GM21576 (cell line): ENCODE measurements around the gene RYR2.
"Not testable (repeated sequence)": the region's sequence is repeated elsewhere in the genome, so short reads cannot be mapped to it uniquely, and the experiment has no call there.

Experiments used
- ATAC-seq: cut with Tn5 transposase; IDR thresholded peaks from one replicate; pipeline ENCODE4 v1.9.1; 2021; ENCODE audit warnings: mild to moderate bottlenecking, moderate library complexity; ENCODE audit not compliant: unreplicated experiment

Gene RYR2

DNA sequence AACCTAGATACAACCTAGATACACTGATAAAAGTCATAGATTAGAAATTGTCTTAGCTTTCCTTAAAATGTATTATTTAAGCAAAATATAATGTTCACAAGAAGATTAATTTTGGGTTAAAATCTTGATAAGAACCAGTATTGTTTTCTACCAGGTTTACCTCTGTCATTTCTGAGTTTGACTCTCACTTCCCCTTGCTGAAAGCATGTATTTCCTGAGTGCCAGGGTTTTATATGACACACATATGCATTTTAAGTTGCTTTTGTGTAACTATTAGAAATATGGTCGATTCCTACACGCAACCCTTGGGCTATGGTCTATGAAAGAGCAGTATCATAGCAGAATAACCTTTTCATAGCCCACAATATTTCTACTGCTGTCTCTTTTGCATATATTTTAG lies 497.1 kb downstream of the RYR2 start:
- ATAC-seq: no peak

DNA sequence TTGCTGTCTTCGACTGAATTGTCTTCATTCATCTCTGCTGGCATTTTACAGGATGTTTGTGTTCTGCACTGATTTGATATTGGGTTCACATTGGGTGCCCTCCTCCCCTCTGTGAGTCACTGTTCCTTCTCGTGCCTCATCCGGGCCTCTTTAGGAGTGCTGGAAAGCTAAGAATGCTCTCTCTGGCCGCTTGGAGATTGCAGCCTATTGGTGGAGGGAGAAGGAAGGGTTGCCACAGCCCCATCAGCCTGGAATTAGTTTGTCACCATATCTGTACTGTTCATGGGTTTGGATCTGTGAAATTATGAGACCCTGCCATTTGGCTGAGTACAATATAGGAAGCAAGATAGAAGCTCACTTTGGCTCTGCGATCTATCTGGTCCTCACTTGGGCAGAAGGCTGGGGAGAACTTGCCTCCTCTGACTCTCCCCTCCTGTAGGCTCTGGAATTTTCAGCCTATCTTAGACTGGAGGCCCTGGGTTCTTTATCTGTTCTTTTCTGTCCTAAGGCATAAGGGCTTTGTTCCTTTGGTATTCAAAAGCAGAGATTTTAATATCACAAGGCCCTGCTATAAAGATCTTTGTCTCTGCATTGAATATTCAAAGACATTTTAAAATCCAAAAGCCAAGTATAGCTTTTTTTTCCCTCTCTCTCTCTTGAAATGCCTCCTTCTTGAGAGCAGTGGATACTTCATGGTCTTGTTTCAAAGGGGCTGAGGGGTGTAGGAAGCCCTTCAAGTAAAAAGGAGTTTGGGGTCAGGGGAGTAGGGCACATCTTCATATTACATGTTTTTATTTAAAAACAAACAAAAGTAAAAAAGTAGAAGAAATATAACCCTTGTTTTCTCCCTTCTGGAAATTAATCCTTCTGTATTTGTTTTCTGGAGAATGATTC lies 500.8 kb downstream of the RYR2 start:
- no peak for ATAC-seq

DNA sequence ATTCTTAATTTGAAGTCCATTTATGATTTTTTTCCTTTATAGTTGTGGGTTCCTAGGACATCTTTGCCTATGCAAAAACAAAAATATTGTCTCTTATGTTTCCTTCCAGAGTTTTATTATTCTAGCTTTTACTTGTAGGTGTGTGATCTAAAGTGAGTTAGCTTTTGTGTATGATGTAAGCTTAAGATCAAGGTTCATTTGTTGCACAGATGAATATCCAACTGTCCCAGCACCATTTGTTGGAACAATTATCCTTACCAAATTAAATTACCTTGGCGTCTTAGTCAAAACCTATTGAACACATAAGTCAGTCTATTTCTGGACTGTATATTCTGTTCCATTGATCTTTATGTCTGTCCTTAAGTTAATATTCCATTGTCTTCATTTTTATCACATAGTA lies 511.1 kb downstream of the RYR2 start:
- no peak for ATAC-seq

DNA sequence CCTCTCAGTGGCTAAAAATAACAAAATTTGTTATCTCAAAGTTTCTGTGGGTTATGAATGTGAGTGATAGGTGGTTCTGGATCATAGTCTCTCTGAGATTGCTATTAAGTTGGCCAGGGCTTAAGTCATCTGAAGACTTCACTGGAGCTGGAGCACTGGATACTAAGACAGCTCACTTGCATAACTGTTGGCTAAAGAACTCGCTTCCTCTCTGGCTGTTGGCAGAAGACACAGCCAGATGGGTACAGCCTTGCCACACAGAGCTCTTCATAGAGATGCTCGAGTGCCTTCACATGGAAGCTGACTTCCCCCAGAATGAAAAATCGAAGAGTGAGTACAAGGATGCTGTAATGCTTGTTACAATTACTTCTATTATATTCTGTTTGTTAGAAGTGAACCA lies 514.9 kb downstream of the RYR2 start:
- ATAC-seq: no peak

DNA sequence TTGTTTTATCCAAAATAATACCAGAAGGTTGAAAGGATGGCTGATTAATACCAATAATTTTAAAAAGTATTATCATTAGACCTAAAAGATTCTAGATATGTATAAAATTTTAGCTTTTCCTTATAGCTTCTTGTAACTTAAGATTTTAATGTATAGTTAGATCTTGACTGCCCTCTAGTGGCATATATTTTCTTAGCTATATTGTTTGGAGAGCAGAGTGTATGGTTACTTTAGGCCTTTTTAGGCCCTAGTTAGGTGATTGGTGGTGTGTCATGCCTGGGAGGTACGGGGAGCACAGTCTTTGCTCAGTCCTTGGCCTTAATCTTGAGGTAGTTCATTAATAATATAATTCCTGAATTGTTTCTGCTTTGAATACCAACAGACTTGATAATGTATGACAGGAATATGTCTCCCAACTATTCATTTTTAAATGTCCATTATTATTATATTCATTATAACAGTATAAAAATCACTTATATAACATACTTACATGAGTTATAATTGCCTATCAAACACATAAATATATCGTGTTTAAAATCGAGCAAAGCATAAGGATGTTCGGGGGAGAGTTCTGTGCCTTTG lies 520.3 kb downstream of the RYR2 start:
- ATAC-seq: peak; percentile 83

GRCh38 chr1:237565236-237565635 lies 523.3 kb downstream of the RYR2 start:
- no peak for ATAC-seq

DNA sequence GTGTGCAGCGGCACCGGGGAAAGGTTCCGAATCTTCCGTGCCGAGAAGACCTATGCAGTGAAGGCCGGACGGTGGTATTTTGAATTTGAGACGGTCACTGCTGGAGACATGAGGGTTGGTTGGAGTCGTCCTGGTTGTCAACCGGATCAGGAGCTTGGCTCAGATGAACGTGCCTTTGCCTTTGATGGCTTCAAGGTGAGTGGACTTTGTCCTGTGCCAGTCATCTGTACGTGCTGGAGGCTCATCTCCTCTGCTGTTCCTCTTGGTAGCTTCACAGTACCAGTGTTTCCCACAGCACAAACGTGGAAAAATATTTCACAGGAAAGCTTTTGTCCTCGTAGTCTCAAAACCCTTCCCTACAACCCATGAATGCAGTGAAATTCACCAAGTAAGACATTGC lies 524.6 kb downstream of the RYR2 start:
- no peak for ATAC-seq

- ATAC-seq: no peak
These were observed 527.0 kb downstream of the RYR2 start for GRCh38 chr1:237568955-237569354.

DNA sequence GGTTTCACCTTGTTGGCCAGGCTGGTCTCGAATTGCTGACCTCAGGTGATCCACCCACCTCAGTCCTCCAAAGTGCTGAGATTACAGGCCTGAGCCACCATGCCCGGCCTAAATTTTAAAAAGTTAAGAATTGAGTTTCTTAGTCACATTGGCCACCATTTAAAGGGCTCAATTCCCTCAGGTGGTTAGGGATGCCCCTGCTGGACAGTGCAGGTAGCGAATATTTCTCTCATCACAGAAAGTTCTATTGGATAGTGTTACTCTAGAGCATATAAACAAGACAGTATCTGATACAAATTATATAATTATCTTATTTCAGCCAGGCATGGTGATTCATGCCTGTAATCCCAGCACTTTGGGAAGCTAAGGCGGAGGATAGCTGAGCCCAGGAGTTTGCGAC lies 528.5 kb downstream of the RYR2 start:
- ATAC-seq: no peak

DNA sequence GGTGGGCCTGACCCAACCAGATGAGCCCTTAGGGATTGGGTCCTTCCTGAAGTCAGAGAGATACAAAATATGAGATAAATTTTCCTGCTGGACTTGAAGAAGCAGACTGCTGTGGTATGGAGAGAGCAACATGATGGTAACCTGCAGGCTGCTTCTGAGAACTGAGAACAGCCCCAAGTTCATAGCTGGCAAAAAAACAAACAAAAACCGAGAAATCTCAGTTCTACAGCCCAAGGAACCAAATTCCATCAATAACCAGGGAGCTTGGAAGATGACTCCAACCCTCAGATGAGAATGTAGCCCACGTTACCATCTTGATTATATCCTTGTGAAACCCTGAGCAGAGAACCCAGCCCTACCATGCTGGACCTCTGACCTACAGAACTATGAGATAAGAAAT lies 532.6 kb downstream of the RYR2 start:
- ATAC-seq: no peak

DNA sequence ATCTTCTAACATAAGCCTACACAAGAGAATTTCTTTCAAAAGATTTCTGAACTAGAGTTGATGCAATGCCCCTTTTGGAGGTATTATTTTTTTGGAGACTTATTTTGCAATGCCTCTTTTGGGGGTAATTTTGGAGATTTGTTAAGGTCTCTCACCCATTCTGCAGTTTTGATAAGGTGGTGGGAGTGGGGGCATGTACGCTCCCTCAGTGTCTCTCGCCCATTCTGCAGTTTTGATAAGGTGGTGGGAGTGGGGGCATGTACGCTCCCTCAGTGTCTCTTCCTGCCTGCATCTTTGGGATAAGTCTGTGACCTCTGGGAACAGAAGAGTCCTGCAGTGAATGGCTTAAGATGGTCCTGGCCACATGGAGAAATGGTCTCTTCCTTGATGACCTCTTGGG lies 536.6 kb downstream of the RYR2 start:
- ATAC-seq: no peak

- ATAC-seq: no peak
These were observed 538.7 kb downstream of the RYR2 start for GRCh38 chr1:237580726-237581125.

DNA sequence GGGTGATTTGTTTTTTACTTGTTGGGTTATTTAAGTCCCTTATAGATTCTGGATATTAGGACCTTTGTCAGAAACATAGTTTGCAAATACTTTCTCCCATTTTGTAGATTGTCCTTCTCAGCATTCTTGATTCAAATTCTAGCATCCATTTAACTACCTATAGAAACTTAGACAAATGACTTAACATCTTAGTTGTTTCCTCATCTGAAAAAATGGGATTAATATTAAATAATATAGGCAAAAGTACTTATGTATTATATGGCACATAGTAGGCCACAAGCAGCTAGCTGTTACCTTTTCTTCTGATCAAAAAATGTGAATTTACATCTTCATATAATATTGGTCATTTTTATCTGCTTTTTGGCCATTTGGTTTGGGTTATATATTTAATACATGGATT lies 541.3 kb downstream of the RYR2 start:
- no peak for ATAC-seq

DNA sequence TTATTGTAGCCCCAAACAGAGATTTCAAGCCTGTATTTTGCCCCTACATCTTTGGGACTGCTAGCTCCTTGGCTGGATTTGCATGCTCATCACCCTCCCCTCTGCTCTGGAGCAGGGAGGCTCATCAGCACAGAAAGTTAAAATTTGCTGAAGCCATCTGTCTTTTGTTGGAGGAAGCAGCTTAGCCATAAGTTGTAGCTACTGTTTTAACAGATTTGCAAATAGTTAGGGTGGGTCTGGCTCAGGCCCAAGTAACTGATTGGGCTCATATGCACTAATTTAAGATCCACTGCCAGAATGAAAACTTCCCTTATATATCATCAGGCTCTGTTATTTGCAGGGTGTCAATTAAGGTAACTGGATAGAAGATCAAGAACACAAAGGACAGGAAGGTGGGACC lies 541.8 kb downstream of the RYR2 start:
- ATAC-seq: no peak

- no peak for ATAC-seq
These were observed 548.4 kb downstream of the RYR2 start for GRCh38 chr1:237590386-237590785.

DNA sequence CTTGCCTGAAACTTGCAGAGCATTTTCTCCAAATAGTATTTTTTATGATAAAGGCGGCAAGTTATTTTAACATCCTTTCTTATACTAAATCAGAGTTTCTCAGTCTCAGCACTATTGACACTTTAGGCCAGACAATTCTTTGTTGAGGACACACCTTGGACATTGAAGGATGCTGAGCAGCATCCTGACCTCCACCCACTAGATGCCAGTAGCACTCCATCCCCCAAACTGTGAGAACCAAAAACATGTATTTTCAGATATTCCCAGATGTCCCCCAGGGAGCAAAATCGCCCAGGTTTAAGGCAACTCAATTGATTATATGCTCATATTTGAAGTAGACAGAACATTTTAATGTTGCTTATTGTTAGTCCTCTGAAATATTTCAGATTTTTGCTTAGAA lies 549.4 kb downstream of the RYR2 start:
- ATAC-seq: no peak

DNA sequence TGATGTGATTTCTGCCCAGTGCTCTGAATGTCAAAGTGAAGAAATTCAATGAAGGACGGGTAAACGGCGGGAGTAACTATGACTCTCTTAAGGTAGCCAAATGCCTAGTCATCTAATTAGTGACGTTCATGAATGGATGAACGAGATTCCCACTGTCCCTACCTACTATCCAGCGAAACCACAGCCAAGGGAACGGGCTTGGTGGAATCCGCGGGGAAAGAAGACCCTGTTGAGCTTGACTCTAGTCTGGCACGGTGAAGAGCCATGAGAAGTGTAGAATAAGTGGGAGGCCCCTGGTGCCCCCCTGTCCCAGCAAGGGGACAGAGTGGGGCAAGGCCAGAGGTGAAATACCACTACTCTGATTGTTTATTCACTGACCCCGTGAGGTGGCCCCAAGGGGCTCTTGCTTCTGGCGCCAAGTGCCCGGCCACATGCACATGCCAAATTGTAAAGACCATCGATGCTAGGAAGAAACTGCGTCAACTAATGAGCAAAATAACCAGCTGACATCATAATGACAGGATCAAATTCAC lies 561.1 kb downstream of the RYR2 start:
- ATAC-seq: not testable (repeated sequence)

DNA sequence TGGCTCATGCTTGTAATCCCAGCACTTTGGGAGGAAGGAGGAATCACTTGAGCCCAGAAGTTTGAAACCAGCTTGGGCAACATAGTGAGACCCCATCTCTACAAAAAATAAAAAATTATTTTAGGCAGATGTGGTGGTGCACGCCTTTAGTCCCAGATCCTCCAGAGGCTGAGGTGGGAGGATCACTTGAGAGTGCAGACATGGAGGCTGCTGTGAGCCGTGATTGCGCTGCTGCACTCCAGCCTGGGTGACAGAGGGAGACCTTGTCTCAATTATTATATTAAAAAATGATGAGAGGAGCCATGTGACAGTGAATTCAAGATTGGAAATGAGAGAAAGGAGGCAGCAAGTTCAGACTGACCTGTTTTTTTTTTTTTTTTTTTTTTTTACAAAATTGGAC lies 566.4 kb downstream of the RYR2 start:
- ATAC-seq: no peak

DNA sequence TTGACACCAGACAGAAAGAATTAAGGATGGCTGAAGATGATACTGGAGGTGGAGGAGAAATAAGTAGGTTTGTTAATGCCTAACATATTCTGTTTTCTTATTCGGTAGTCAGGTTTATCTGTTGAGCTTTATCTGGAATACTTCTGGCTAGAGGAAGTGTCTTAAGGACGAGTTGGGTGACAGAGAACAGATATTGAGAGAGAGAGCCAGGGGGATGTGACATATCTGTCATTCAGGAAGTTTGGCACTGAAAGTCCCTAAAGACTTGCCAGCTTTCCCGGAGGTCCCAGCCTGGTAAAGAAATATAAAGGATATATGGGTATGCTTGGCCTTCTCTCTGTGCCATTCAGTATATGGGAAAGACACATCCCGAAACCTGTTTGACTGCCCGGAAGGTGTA lies 568.2 kb downstream of the RYR2 start:
- no peak for ATAC-seq

GRCh38 chr1:237613984-237614383 lies 572.0 kb downstream of the RYR2 start:
- ATAC-seq: no peak

DNA sequence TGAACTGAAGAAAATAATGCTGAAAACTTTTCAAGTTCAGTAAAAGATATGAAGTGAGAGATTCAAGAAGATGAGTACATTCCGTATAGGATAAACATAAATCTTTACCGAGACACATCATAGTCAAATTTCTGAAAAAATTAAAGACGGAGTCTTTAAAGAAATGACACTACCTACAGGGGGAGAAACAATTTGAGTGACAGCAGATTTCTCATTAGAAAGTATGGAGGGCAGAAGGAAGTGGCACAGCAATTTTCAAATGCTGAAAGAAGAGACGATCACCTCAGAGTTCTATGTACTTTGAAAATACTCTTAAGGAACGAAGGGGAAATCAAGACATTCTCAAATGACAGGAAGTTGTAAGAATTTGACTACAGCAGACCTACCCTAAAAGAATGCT lies 577.6 kb downstream of the RYR2 start:
- no peak for ATAC-seq

GRCh38 chr1:237634922-237635321 lies 592.9 kb downstream of the RYR2 start:
- ATAC-seq: no peak
